Stimulated activated CD8-positive, alpha-beta memory T cell treated with anti-CD3 and anti-CD28 coated beads, Interleukin-2, amount 100 ng/mL, for 48 hours (primary cell): Measurements from ENCODE around the gene PGM1.

Experiments
- DNase-seq, 2 donors: peaks; one replicate each; pipeline ENCODE4 v3.0.0-alpha.2; 2020; ENCODE audit warnings: low read depth in 2 of 2

The PGM1 gene

DNA sequence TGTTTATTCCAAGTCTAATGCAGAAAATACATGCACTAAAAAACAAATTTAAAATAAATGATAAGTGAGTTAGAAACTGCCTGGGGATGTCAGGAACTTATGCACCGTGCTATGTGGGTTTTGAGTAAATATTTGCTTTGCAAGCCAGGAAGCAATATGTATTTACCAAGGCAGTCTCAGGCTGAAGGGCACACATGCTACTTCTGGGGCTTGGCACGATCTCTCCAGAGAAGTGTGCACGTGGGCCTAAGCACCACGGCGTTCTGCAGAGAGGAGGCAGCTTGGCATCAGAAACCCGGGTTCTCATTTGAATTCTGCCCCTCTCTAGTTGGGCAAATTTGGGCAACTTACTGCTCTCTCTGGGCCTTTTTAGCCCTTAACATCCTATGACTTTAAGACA, 108.0 kb downstream of the PGM1 start:
- DNase-seq: no peak

DNA sequence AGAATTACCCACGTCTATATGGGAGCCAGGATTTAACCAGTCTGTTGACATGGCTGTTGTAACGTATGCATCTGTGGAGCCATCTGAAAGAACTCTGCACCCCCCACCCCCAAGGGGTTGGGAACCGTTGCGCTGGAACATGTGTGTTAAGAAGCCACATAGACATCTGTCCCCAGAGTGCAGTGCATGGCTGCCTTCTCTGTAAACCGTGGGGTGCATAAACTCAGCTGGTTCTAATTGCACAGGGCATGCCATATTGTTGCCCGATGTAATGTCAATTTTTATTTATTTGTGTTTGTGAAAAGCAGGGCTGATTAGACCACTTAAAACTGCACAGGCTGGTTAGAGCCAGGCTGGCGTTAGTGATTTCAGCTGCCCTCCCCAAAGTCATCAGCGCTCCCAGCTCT, 110.5 kb downstream of the PGM1 start:
- DNase-seq: no peak

DNA sequence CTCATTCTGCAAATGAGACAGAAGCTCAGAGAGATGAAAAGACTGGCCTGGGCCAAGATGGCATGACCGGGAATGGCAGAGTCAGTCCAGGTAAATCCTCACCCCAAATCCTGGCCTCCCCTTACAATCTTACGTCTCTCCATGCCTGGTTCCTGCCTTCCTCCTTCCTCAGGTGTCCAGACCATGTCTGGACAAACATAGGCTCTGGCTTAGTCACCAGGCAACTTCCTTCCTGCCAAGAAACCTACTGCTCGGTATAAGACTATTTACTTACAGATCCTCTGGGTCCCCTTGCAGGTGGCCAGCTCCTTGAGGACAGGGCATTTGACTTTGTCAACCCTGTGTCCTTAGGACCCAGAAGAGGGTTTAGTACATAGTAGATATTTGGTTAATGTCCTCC, 111.2 kb downstream of the PGM1 start:
- DNase-seq: no peak

DNA sequence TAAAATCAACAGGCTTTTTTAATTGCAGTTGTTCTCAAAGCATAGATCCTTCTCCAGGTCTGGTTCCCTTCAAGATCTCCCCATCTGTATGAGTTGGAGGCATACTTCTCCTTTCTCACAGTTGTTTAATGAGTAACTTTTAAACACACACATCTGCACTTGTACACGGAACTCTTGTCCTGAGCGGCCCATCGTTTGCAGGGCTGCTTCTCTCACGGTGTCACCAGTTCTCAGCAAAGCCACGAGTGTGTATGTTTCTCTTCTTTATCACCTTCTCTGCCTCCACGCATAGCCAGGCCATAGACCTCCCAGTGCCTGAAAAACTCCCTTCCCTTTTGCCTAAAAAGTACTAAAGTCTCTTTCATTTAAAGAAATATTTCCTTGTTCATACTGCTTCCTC, 111.9 kb downstream of the PGM1 start:
- DNase-seq: no peak

DNA sequence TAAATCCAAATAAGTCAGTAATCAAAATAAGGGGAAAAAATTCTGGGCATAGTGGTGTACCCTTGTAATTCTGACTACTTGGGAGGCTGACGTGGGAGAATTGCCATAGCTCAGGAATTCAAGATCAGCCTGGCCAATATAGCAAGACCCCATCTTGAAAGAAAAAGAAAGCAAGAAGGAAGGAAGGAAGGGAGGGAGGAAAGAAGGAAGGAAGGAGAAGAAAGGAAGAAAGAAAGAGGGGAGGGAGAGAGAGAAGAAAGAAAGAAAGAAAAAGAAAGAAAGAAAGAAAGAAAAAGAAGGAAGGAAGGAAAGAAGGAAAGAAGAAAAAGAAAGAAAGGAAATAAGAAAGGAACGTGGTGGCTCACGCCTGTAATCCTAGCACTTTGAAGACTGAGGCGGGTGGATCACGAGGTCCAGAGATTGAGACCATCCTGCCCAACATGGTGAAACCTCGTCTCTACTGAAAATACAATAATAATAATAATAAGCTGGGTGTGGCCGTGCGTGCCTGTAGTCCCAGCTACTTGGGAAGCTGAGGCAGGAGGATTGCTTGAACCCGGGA, 116.1 kb downstream of the PGM1 start:
- DNase-seq: no peak
